SK-N-SH (cell line): ENCODE measurements around the gene CCDC6.

Source experiments
- CHD2 ChIP-seq: fragments of 150-350 bp; IDR thresholded peaks from 2 replicates; pipeline ENCODE4 v1.6.1; 2018; ENCODE audit warnings: low read length; ENCODE audit not compliant: partially characterized antibody
- JUND ChIP-seq: IDR thresholded peaks from 2 replicates; pipeline ENCODE4 v1.4.0; 2012
- NFIC ChIP-seq: IDR thresholded peaks from 2 replicates; pipeline ENCODE4 v1.4.0; 2012; ENCODE audit warnings: borderline replicate concordance
- POLR2AphosphoS5 ChIP-seq: IDR thresholded peaks from 2 replicates; pipeline ENCODE4 v1.6.1; 2012; ENCODE audit warnings: low read depth, low read length
- RAD21 ChIP-seq: IDR thresholded peaks from 2 replicates; pipeline ENCODE4 v1.6.1; 2012; ENCODE audit warnings: mild to moderate bottlenecking, low read length
- RFX5 ChIP-seq: IDR thresholded peaks from 2 replicates; pipeline ENCODE4 v1.6.1; 2012; ENCODE audit warnings: mild to moderate bottlenecking, improper control_type of control experiment, low read length
- SMC3 ChIP-seq: IDR thresholded peaks from 2 replicates; pipeline ENCODE4 v1.6.1; 2012; ENCODE audit warnings: low read depth, low read length, improper control_type of control experiment
- TCF12 ChIP-seq: IDR thresholded peaks from 2 replicates; pipeline ENCODE4 v1.4.0; 2012
- TF ChIP-seq, protein P1 (sequence below): fragments of 200-600 bp; sonication (generic); IDR thresholded peaks from 2 replicates; pipeline ENCODE4 v1.6.1; 2017; ENCODE audit warnings: antibody characterized with exemption, mild to moderate bottlenecking, moderate library complexity
- TF ChIP-seq, protein P2 (sequence below): IDR thresholded peaks from 2 replicates; pipeline ENCODE4; 2012
- TF ChIP-seq, protein P3 (sequence below): IDR thresholded peaks from 2 replicates; pipeline ENCODE4 v1.6.1; 2012; ENCODE audit warnings: mild to moderate bottlenecking, low read depth, low read length, moderate library complexity

DNA sequence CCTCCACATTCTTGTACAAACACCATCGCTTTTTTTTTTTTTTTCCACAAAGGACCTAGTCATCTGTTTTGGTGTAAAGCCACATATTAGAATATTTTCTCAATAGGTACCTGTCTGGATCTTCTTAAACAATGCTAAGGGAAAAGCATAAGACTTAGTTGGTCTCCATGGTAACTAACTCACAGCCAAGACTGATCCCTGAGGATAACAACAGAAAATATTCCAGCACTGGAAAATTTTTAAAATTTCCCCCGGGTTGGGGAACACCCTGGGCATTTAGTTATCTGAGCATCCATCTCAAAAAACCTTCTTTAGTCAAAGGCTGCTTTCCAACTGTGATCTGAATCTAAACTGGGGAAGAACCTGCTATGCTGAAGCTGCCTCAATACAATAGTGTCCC is 43.7 kb upstream of the CCDC6 start:
- TF ChIP-seq, protein P1, sequence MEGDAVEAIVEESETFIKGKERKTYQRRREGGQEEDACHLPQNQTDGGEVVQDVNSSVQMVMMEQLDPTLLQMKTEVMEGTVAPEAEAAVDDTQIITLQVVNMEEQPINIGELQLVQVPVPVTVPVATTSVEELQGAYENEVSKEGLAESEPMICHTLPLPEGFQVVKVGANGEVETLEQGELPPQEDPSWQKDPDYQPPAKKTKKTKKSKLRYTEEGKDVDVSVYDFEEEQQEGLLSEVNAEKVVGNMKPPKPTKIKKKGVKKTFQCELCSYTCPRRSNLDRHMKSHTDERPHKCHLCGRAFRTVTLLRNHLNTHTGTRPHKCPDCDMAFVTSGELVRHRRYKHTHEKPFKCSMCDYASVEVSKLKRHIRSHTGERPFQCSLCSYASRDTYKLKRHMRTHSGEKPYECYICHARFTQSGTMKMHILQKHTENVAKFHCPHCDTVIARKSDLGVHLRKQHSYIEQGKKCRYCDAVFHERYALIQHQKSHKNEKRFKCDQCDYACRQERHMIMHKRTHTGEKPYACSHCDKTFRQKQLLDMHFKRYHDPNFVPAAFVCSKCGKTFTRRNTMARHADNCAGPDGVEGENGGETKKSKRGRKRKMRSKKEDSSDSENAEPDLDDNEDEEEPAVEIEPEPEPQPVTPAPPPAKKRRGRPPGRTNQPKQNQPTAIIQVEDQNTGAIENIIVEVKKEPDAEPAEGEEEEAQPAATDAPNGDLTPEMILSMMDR = no peak
- TF ChIP-seq SMC3 (no peak), RFX5 (no peak), POLR2AphosphoS5 (no peak), CHD2 (no peak), NFIC (no peak), JUND (no peak), TCF12 (no peak), RAD21 (no peak)
- TF ChIP-seq, protein P2, sequence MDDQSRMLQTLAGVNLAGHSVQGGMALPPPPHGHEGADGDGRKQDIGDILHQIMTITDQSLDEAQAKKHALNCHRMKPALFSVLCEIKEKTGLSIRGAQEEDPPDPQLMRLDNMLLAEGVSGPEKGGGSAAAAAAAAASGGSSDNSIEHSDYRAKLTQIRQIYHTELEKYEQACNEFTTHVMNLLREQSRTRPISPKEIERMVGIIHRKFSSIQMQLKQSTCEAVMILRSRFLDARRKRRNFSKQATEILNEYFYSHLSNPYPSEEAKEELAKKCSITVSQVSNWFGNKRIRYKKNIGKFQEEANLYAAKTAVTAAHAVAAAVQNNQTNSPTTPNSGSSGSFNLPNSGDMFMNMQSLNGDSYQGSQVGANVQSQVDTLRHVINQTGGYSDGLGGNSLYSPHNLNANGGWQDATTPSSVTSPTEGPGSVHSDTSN = no peak
- TF ChIP-seq, protein P3, sequence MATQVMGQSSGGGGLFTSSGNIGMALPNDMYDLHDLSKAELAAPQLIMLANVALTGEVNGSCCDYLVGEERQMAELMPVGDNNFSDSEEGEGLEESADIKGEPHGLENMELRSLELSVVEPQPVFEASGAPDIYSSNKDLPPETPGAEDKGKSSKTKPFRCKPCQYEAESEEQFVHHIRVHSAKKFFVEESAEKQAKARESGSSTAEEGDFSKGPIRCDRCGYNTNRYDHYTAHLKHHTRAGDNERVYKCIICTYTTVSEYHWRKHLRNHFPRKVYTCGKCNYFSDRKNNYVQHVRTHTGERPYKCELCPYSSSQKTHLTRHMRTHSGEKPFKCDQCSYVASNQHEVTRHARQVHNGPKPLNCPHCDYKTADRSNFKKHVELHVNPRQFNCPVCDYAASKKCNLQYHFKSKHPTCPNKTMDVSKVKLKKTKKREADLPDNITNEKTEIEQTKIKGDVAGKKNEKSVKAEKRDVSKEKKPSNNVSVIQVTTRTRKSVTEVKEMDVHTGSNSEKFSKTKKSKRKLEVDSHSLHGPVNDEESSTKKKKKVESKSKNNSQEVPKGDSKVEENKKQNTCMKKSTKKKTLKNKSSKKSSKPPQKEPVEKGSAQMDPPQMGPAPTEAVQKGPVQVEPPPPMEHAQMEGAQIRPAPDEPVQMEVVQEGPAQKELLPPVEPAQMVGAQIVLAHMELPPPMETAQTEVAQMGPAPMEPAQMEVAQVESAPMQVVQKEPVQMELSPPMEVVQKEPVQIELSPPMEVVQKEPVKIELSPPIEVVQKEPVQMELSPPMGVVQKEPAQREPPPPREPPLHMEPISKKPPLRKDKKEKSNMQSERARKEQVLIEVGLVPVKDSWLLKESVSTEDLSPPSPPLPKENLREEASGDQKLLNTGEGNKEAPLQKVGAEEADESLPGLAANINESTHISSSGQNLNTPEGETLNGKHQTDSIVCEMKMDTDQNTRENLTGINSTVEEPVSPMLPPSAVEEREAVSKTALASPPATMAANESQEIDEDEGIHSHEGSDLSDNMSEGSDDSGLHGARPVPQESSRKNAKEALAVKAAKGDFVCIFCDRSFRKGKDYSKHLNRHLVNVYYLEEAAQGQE = no peak
